ENCODE results near the gene SGCE.
A peak's percentile ranks its signal among the peaks of the same experiment; 100 is the strongest.

The SGCE gene

GRCh38 chr7:94562525-94562924 is 93.4 kb downstream of the SGCE start:
- peak; percentile 29 to 48 for DNase-seq

GRCh38 chr7:94561841-94562514 is 94.0 kb downstream of the SGCE start:
- DNase-seq = no peak

GRCh38 chr7:94559972-94560371 is 96.0 kb downstream of the SGCE start:
- no peak for DNase-seq

GRCh38 chr7:94557215-94557614 is 98.7 kb downstream of the SGCE start:
- DNase-seq = no peak

GRCh38 chr7:94556028-94556427 is 99.9 kb downstream of the SGCE start:
- DNase-seq = no peak

GRCh38 chr7:94547126-94547525 is 108.8 kb downstream of the SGCE start:
- DNase-seq = no peak

GRCh38 chr7:94540428-94540827 is 115.5 kb downstream of the SGCE start:
- no peak for DNase-seq
